ENCODE results near the gene PODXL. TPM values are rescaled to one million over a fixed set of nuclear protein-coding genes. Genes with fewer than 3 reads are reported as not detected.

Gene PODXL
- total RNA-seq = 10 to 100 TPM; 20.3 to 55.6 (median 33.1) TPM

DNA sequence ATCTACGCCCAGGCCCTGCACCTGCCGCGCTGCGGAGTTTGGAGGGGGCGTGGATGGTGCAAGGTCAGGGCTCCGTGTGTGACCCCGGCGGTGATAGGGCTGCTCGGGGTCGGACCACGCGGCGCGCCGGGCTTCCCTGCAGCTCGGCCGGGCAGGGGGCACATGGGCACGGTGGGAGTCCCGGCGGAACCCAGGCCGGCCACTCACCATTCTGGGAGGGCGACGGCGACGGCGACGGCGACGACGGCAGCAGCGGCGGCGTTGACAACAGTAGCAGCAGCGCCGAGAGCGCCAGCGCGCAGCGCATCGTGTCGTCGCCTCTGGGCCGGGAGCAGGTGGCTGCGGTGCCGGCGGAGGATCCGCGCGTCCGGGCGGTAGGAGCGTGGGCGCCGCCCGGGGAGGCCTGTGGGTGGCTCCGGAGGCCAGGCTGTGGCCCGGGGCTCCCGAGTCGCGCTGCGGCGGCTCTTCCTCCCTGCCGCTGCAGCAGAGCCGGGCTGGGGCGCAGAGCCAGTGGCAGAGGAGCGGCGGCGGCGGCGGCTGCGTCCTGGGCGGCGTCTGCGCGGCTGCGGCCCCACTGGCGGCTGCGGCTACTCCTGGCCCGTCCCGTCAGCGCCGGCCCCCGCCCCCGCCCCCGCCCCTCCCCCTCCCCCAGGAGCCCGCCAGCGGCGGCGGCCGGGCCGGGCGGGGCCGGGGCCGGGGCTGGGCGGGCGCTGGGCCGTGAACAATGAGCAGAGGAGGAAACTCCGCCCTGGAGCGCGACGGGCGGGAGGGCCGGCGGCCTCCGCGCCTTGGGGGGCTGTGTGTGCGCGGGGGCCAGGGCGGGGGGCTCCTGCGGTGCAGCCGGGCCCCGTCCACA is at the start of gene PODXL:
PODXL (minus strand) TSS at position 576 of the 856 bp plus-strand sequence; CDS start at position 307, 269 bp downstream.
- DNase-seq (ENCODE audit: low spot score in 2 of 2) = peak in 1 of 2 donors; percentile 38
- Histone ChIP-seq H3K36me3 (no peaks in the 10 kb centered on the region), H3K9me3 (no peaks in the 10 kb centered on the region), H3K27me3 (no peaks in the 10 kb centered on the region), H3K4me3 (peak within 1 kb of the TSS; percentile 63 to 96 (median 68)), H3K4me1 (peaks cover 0 to 5% of the 10 kb centered on the region in 2 donors), H3K27ac (peak within 1 kb of the TSS; percentile 21 to 79)
- TF ChIP-seq, protein P1, sequence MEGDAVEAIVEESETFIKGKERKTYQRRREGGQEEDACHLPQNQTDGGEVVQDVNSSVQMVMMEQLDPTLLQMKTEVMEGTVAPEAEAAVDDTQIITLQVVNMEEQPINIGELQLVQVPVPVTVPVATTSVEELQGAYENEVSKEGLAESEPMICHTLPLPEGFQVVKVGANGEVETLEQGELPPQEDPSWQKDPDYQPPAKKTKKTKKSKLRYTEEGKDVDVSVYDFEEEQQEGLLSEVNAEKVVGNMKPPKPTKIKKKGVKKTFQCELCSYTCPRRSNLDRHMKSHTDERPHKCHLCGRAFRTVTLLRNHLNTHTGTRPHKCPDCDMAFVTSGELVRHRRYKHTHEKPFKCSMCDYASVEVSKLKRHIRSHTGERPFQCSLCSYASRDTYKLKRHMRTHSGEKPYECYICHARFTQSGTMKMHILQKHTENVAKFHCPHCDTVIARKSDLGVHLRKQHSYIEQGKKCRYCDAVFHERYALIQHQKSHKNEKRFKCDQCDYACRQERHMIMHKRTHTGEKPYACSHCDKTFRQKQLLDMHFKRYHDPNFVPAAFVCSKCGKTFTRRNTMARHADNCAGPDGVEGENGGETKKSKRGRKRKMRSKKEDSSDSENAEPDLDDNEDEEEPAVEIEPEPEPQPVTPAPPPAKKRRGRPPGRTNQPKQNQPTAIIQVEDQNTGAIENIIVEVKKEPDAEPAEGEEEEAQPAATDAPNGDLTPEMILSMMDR (IDR thresholded peaks at IDR 0.05) = no peak
- intact Hi-C loops (cut with DNase I; ENCODE audit: low total_unique reads) = no loop called here

DNA sequence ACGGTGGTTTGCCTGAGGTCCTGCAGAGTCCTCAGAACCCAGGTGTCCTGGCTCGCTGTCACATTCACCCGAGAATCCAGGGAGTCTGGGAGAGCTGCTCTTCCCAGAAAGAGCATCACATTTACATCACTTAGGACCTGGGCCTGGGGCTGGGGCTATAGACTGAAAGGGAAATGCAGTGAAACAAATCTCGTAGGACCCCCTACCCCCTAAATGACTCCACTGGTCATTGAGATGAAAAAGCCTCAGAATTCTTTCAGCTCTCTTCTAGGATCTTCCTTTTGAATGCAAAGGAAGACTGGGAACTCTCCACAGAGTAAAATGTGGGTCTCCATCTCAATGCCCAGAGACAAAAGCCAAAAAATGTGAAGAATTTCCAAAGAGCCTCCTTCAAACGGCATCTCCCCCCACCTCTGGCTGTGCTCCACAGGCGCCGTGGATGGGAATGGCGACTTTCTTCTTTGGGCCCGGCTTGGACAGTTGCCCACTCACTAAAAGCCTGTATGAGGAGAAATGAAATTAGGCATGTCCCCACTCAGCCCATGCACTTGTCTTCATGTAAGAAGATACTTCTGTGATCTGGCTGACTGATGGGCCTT is 49.0 kb upstream of the PODXL start:
- DNase-seq (ENCODE audit: low spot score in 2 of 2) = no peak
- no peak overlapping the region for H3K4me3 ChIP-seq
- H3K4me1 ChIP-seq = no peaks in the 10 kb centered on the region
- no peak overlapping the region for H3K27ac ChIP-seq
- intact Hi-C loops (cut with DNase I; ENCODE audit: low total_unique reads) = no loop called here
- no peaks in the 10 kb centered on the region for H3K36me3 ChIP-seq
- no peaks in the 10 kb centered on the region for H3K27me3 ChIP-seq
- TF ChIP-seq, protein P1 (IDR thresholded peaks at IDR 0.05) = no peak
- no peak for TF ChIP-seq POLR2A (IDR thresholded peaks at IDR 0.05)
- TF ChIP-seq POLR2AphosphoS5 (IDR thresholded peaks at IDR 0.05) = no peak
- H3K9me3 ChIP-seq = no peaks in the 10 kb centered on the region

DNA sequence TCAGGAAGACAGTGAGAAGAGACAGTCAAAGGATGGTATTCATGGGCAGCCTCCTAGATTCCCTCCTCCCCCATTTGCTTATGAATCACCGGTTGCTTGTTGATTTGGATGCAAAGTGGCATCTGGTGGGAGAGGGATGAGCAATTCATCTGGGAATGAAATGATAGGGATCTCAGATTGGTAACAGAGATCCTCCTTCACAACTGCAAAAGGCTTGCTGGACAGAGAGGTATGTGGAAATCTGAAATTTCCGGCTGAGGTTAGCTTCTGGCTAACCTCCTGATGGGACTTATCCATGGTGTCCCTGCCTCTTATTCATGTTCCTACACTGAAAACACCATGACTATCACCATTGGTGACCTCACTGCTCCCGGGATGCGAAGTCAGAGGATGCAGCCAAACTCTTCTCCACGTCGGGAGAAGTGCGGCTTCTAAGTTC is 48.4 kb upstream of the PODXL start:
- no peak overlapping the region for H3K4me3 ChIP-seq
- no peaks in the 10 kb centered on the region for H3K36me3 ChIP-seq
- no peak overlapping the region for H3K27ac ChIP-seq
- no peaks in the 10 kb centered on the region for H3K9me3 ChIP-seq
- intact Hi-C loops (cut with DNase I; ENCODE audit: low total_unique reads) = loop anchor here (5.0 kb wide), 1 partner anchor 1533 kb away; the partner anchor contains the start of gene KLHDC10
- H3K4me1 ChIP-seq = no peaks in the 10 kb centered on the region
- H3K27me3 ChIP-seq = no peaks in the 10 kb centered on the region
- no peak for TF ChIP-seq POLR2A (IDR thresholded peaks at IDR 0.05)
- no peak for DNase-seq (ENCODE audit: low spot score in 2 of 2)

DNA sequence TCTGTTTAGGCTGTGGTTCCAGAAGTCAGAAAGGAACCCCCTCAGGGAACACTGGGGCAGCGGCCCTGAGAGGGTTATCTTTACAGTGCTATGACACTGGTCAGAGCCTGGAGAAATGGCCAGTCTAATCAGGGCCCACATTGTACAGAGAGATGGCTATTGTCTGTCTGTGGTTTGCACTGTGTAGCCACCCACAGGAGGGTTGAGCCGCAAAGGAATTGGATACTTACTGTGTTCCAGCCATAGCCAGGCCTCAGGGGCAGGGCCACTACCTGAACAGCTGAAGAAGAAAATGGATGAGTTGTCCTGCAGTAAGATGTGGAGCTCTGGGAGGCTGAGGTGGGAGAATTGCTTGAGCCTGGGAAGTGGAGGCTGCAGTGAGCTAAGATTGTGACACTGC is 47.5 kb upstream of the PODXL start:
- H3K27ac ChIP-seq = no peak overlapping the region
- intact Hi-C loops (cut with DNase I; ENCODE audit: low total_unique reads) = loop anchor here (5.0 kb wide), 1 partner anchor 1532 kb away; the partner anchor contains the start of gene KLHDC10
- H3K36me3 ChIP-seq = no peaks in the 10 kb centered on the region
- no peak for DNase-seq (ENCODE audit: low spot score in 2 of 2)
- H3K4me3 ChIP-seq = no peak overlapping the region
- H3K4me1 ChIP-seq = no peaks in the 10 kb centered on the region
- TF ChIP-seq POLR2A (IDR thresholded peaks at IDR 0.05) (no peak), POLR2AphosphoS5 (IDR thresholded peaks at IDR 0.05) (no peak)
- TF ChIP-seq, protein P1 (IDR thresholded peaks at IDR 0.05) = no peak
- no peaks in the 10 kb centered on the region for H3K27me3 ChIP-seq
- H3K9me3 ChIP-seq = no peaks in the 10 kb centered on the region

DNA sequence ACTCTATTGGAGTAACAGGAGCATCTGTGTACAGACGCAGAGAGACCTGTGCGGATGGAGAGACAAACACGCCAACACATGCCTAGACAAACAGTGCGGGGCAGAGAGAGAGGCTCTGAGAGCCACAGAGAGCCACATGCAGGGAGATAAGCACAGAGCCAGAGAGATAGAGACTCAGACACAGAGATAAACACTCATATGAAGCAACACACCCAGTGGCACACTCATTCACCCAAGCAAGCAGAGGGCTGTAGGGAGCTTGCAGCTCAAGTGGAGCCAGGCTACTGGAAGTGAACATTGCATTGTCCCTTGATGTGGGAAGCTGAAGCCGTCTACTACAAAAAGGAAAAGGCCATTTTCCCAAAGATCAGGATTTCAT is 46.6 kb upstream of the PODXL start:
- Histone ChIP-seq H3K4me3 (no peak overlapping the region), H3K4me1 (no peaks in the 10 kb centered on the region), H3K27ac (no peak overlapping the region), H3K9me3 (no peaks in the 10 kb centered on the region), H3K27me3 (no peaks in the 10 kb centered on the region), H3K36me3 (no peaks in the 10 kb centered on the region)
- no peak for TF ChIP-seq POLR2A (IDR thresholded peaks at IDR 0.05)
- TF ChIP-seq, protein P1 (IDR thresholded peaks at IDR 0.05) = no peak
- no peak for TF ChIP-seq POLR2AphosphoS5 (IDR thresholded peaks at IDR 0.05)
- intact Hi-C loops (cut with DNase I; ENCODE audit: low total_unique reads) = loop anchor here (5.0 kb wide), 1 partner anchor 1531 kb away; the partner anchor contains the start of gene KLHDC10
- no peak for DNase-seq (ENCODE audit: low spot score in 2 of 2)
